ENCODE measurements around the gene TMTC2.

Gene TMTC2

DNA sequence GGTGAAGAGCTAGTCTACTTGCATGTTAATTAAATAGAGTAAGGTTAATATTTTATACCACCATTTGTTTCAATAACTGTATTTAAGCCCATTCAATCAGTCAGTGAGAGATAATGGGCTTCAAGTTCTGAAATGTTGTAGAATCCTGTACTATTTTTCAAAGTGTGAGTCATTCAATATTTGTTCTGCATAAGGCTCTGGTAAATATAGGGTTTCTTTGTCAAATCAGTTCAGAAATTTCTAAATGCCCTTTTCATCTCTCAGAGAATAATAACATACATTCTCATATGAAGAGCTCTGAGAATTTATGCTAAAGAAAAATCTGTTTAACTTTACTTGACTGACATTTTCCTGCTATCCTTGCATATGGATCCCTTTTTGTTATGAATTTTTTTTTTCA, 493.3 kb downstream of the TMTC2 start:
- Histone ChIP-seq H2AFZ (ENCODE audit: low read depth) (no peak overlapping the region), H3K27ac (no peak overlapping the region), H3K27me3 (ENCODE audit: insufficient read depth, low read depth) (no peaks in the 10 kb centered on the region), H3K4me2 (no peak overlapping the region), H3K36me3 (ENCODE audit: insufficient read depth) (no peaks in the 10 kb centered on the region), H3K9ac (no peak overlapping the region), H3K4me1 (ENCODE audit: low read depth, poor library complexity, severe bottlenecking) (no peaks in the 10 kb centered on the region), H3K79me2 (ENCODE audit: insufficient read depth, low read depth) (no peaks in the 10 kb centered on the region), H4K20me1 (ENCODE audit: insufficient read depth) (no peaks in the 10 kb centered on the region), H3K4me3 (IDR thresholded peaks at IDR 0.05; ENCODE audit: insufficient read depth, low read depth, low read length) (no peak overlapping the region)
- TF ChIP-seq, protein P1, sequence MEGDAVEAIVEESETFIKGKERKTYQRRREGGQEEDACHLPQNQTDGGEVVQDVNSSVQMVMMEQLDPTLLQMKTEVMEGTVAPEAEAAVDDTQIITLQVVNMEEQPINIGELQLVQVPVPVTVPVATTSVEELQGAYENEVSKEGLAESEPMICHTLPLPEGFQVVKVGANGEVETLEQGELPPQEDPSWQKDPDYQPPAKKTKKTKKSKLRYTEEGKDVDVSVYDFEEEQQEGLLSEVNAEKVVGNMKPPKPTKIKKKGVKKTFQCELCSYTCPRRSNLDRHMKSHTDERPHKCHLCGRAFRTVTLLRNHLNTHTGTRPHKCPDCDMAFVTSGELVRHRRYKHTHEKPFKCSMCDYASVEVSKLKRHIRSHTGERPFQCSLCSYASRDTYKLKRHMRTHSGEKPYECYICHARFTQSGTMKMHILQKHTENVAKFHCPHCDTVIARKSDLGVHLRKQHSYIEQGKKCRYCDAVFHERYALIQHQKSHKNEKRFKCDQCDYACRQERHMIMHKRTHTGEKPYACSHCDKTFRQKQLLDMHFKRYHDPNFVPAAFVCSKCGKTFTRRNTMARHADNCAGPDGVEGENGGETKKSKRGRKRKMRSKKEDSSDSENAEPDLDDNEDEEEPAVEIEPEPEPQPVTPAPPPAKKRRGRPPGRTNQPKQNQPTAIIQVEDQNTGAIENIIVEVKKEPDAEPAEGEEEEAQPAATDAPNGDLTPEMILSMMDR (conservative IDR thresholded peaks at IDR 0.05; ENCODE audit: low read depth, low read length): no peak

DNA sequence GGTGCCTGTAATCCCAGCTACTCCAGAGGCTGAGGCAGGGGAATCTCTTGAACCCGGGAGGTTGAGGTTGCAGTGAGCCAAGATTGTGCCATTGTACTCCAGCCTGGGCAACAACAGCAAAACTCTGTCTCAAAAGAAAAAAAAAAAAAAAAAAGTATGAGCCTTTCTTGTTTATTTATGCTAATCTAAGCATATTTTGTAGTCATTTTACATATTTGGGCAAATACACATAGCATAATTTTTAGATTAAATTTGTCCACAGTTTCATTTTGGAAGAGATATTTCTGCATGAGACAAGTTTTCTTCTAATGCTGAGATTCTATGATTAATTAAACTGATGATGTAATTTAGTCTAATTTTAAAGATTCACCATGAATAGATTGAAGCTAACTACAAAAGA, 494.4 kb downstream of the TMTC2 start:
- Histone ChIP-seq H3K36me3 (ENCODE audit: insufficient read depth) (no peaks in the 10 kb centered on the region), H3K9ac (no peak overlapping the region), H3K4me2 (no peak overlapping the region), H3K4me1 (ENCODE audit: low read depth, poor library complexity, severe bottlenecking) (no peaks in the 10 kb centered on the region), H3K79me2 (ENCODE audit: insufficient read depth, low read depth) (no peaks in the 10 kb centered on the region), H2AFZ (ENCODE audit: low read depth) (no peak overlapping the region), H3K27me3 (ENCODE audit: insufficient read depth, low read depth) (no peaks in the 10 kb centered on the region), H3K27ac (no peak overlapping the region), H4K20me1 (ENCODE audit: insufficient read depth) (no peaks in the 10 kb centered on the region), H3K4me3 (IDR thresholded peaks at IDR 0.05; ENCODE audit: insufficient read depth, low read depth, low read length) (no peak overlapping the region)
- TF ChIP-seq, protein P1 (conservative IDR thresholded peaks at IDR 0.05; ENCODE audit: low read depth, low read length): no peak

DNA sequence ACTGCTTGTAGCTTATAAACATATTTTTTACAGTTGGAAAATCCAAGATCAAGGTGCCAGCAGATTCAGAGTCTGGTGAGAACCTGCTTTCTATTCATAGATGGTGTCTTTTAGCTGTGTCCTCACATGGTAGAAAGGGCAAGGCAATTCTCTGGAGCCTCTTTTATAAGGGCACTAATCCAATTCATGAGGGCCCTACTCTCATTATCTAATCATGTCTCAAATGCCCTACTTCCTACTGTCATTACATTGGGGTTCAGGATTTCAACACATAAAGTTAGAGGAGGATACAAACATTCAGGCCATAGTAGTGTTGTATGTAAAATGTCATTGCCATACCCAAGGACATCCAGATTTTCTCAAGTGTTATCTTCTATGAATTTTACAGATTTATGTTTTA, 496.4 kb downstream of the TMTC2 start:
- H3K9ac ChIP-seq: no peak overlapping the region
- no peaks in the 10 kb centered on the region for H3K27me3 ChIP-seq (ENCODE audit: insufficient read depth, low read depth)
- H3K27ac ChIP-seq: no peak overlapping the region
- no peak overlapping the region for H2AFZ ChIP-seq (ENCODE audit: low read depth)
- H3K36me3 ChIP-seq (ENCODE audit: insufficient read depth): no peaks in the 10 kb centered on the region
- H3K4me2 ChIP-seq: no peak overlapping the region
- no peak overlapping the region for H3K4me3 ChIP-seq (IDR thresholded peaks at IDR 0.05; ENCODE audit: insufficient read depth, low read depth, low read length)
- no peaks in the 10 kb centered on the region for H4K20me1 ChIP-seq (ENCODE audit: insufficient read depth)
- no peaks in the 10 kb centered on the region for H3K79me2 ChIP-seq (ENCODE audit: insufficient read depth, low read depth)
- TF ChIP-seq, protein P1 (conservative IDR thresholded peaks at IDR 0.05; ENCODE audit: low read depth, low read length): no peak
- no peaks in the 10 kb centered on the region for H3K4me1 ChIP-seq (ENCODE audit: low read depth, poor library complexity, severe bottlenecking)

Measured in KMS-11 (cell line).